A673 (cell line): Measurements from ENCODE around the gene NPHS2. TPM values are rescaled to one million over a fixed set of nuclear protein-coding genes. Genes with fewer than 3 reads are reported as not detected.

Experiments
- BruUV-seq: library from RNA; stranded (reverse); fragments of 400-500 nt; replicated peaks from 2 replicates; lab custom pipeline; 2021; lab: Mats Ljungman, UMichigan
- CTCF ChIA-PET: fragments of 300-600 bp; sonication (Branson Sonifier 250); formaldehyde crosslinking; loops from one replicate; lab custom pipeline; 2022; ENCODE audit warnings: antibody characterized with exemption; lab: Charles Lee
- POLR2A ChIA-PET: fragments of 300-600 bp; sonication (Branson Sonifier 250); formaldehyde crosslinking; loops from one replicate; lab custom pipeline; 2022; ENCODE audit warnings: antibody characterized with exemption; ENCODE audit not compliant: low non-redundant PET; lab: Charles Lee
- DNase-seq: peaks from one replicate; pipeline ENCODE4 v3.0.0-alpha.2; 2015; ENCODE audit warnings: low spot score
- H3K27ac ChIP-seq: fragments of 200-600 bp; sonication (generic); 2 replicates; pipeline ENCODE4 v1.5.1; 2016; ENCODE audit warnings: mixed run types, low read depth, mild to moderate bottlenecking, mixed read lengths, antibody characterized with exemption, low read length; ENCODE audit not compliant: poor library complexity, severe bottlenecking
- H3K27me3 ChIP-seq: fragments of 200-600 bp; sonication (generic); replicated peaks from 2 replicates; pipeline ENCODE4 v1.6.1; 2017; ENCODE audit warnings: mixed run types, low read depth, mild to moderate bottlenecking, mixed read lengths, antibody characterized with exemption, low read length; ENCODE audit not compliant: insufficient read depth, poor library complexity
- H3K36me3 ChIP-seq: fragments of 200-600 bp; sonication (generic); 2 replicates; pipeline ENCODE4 v1.6.1; 2016; ENCODE audit warnings: mixed run types, mild to moderate bottlenecking, mixed read lengths, antibody characterized with exemption, low read length; ENCODE audit not compliant: insufficient read depth, poor library complexity, severe bottlenecking
- H3K4me1 ChIP-seq: fragments of 200-600 bp; sonication (generic); 2 replicates; pipeline ENCODE4 v1.6.1; 2017; ENCODE audit warnings: mixed run types, mild to moderate bottlenecking, mixed read lengths, antibody characterized with exemption, low read length; ENCODE audit not compliant: insufficient read depth, poor library complexity, severe bottlenecking
- H3K4me3 ChIP-seq: fragments of 200-600 bp; sonication (generic); 2 replicates; pipeline ENCODE4 v1.5.1; 2016; ENCODE audit warnings: low read depth, mixed run types, mild to moderate bottlenecking, mixed read lengths, low read length; ENCODE audit not compliant: poor library complexity, severe bottlenecking
- H3K9me3 ChIP-seq: fragments of 200-600 bp; sonication (generic); 2 replicates; pipeline ENCODE4 v1.6.1; 2016; ENCODE audit warnings: mixed run types, low read depth, mild to moderate bottlenecking, mixed read lengths, antibody characterized with exemption, low read length; ENCODE audit not compliant: poor library complexity, severe bottlenecking
- CTCF ChIP-seq: fragments of 300-800, 200-600 bp; sonication (generic); conservative IDR thresholded peaks from 2 replicates; pipeline ENCODE4 v1.5.1; 2017; ENCODE audit warnings: low read depth, mild to moderate bottlenecking, antibody characterized with exemption, low read length, moderate library complexity, mixed read lengths
- EZH2 ChIP-seq: fragments of 200-600 bp; sonication (generic); IDR thresholded peaks from 2 replicates; pipeline ENCODE4 v1.6.1; 2017; ENCODE audit warnings: borderline replicate concordance, low read depth, mild to moderate bottlenecking, mixed read lengths, antibody characterized with exemption, low read length; ENCODE audit not compliant: poor library complexity, severe bottlenecking
- intact Hi-C: fragments of 100-400 bp; cut with micrococcal nuclease; formaldehyde crosslinking; loops from one replicate; pipeline ENCODE4 v1.10.0; 2022; ENCODE audit not compliant: unreplicated experiment
- total RNA-seq: library from RNA; stranded (reverse); gene quantifications from 2 replicates; pipeline ENCODE4 v1.2.3, GENCODE V29; 2021

NPHS2 gene
- total RNA-seq, 1 experiment from 2014 or later: not detected

GRCh38 chr1:179583771-179584320, 8.1 kb upstream of the NPHS2 start:
- CTCF ChIA-PET: no interaction called here
- Histone ChIP-seq H3K36me3 (no peaks in the 10 kb centered on the region), H3K9me3 (no peaks in the 10 kb centered on the region), H3K27ac (no peak overlapping the region), H3K4me3 (no peak overlapping the region), H3K27me3 (peaks cover 44% of the 10 kb centered on the region), H3K4me1 (no peaks in the 10 kb centered on the region)
- intact Hi-C loops: loop anchor here (10.0 kb wide), 1 partner anchor 231 kb away; no protein-coding TSS in a partner anchor
- TF ChIP-seq EZH2 (no peak), CTCF (no peak)
- DNase-seq: no peak
- POLR2A ChIA-PET: no interaction called here
- BruUV-seq: no TSS peak

- H3K27ac ChIP-seq: no peak overlapping the region
- ChIA-PET POLR2A (no interaction called here), CTCF (no interaction called here)
- H3K9me3 ChIP-seq: no peaks in the 10 kb centered on the region
- H3K27me3 ChIP-seq: peaks cover 76% of the 10 kb centered on the region
- no peaks in the 10 kb centered on the region for H3K36me3 ChIP-seq
- no peak for DNase-seq
- intact Hi-C loops: no loop called here
- no peak overlapping the region for H3K4me3 ChIP-seq
- TF ChIP-seq CTCF: no peak
- no peak for TF ChIP-seq EZH2
- H3K4me1 ChIP-seq: no peaks in the 10 kb centered on the region
- no TSS peak for BruUV-seq
Measured at GRCh38 chr1:179576509-179576908, 761 bp upstream of the NPHS2 start.

- H3K4me1 ChIP-seq: no peaks in the 10 kb centered on the region
- intact Hi-C loops: no loop called here
- no TSS peak for BruUV-seq
- no peak overlapping the region for H3K27ac ChIP-seq
- H3K4me3 ChIP-seq: no peak overlapping the region
- TF ChIP-seq EZH2: no peak
- H3K27me3 ChIP-seq: peaks cover 5% of the 10 kb centered on the region
- ChIA-PET POLR2A (no interaction called here), CTCF (no interaction called here)
- no peaks in the 10 kb centered on the region for H3K9me3 ChIP-seq
- no peak for DNase-seq
- H3K36me3 ChIP-seq: no peaks in the 10 kb centered on the region
Measured at GRCh38 chr1:179558078-179558477, 17.7 kb downstream of the NPHS2 start.

- Histone ChIP-seq H3K4me1 (no peaks in the 10 kb centered on the region), H3K4me3 (no peak overlapping the region), H3K27ac (no peak overlapping the region), H3K36me3 (no peaks in the 10 kb centered on the region), H3K9me3 (no peaks in the 10 kb centered on the region), H3K27me3 (no peaks in the 10 kb centered on the region)
- ChIA-PET POLR2A (no interaction called here), CTCF (no interaction called here)
- BruUV-seq: no TSS peak
- no peak for TF ChIP-seq CTCF
- no peak for TF ChIP-seq EZH2
- intact Hi-C loops: no loop called here
- DNase-seq: no peak
Measured at GRCh38 chr1:179554427-179554826, 21.3 kb downstream of the NPHS2 start.
